ENCODE results near the gene AGFG2. TPM values are rescaled to one million over a fixed set of nuclear protein-coding genes. Genes with fewer than 3 reads are reported as not detected.

The AGFG2 gene
- total and polyA plus RNA-seq, 4 donors: 10.6 to 21.0 (median 17.2) TPM

GRCh38 chr7:100575746-100576383, 36.9 kb downstream of the AGFG2 start:
- H3K4me1 ChIP-seq (ENCODE audit: control insufficient read depth, insufficient read depth, low read length): peaks cover 6% of the 10 kb centered on the region
- H3K9me3 ChIP-seq (ENCODE audit: control insufficient read depth, insufficient read depth, low read length): no peaks in the 10 kb centered on the region
- H3K27ac ChIP-seq (ENCODE audit: low read depth, low read length): no peak overlapping the region
- H3K27me3 ChIP-seq (ENCODE audit: control insufficient read depth, insufficient read depth, low read length): peaks cover 6% of the 10 kb centered on the region
- H3K4me3 ChIP-seq (ENCODE audit: low read depth, low read length): no peak overlapping the region
- DNase-seq (ENCODE audit: low read depth in 4 of 6, low spot score in 6 of 6): no peak
- peaks cover 90% of the 10 kb centered on the region for H3K36me3 ChIP-seq (ENCODE audit: control insufficient read depth, insufficient read depth, low read length)
- WGBS (ENCODE audit: insufficient coverage): 90% methylated on average over 14 of the region's 17 CpGs

DNA sequence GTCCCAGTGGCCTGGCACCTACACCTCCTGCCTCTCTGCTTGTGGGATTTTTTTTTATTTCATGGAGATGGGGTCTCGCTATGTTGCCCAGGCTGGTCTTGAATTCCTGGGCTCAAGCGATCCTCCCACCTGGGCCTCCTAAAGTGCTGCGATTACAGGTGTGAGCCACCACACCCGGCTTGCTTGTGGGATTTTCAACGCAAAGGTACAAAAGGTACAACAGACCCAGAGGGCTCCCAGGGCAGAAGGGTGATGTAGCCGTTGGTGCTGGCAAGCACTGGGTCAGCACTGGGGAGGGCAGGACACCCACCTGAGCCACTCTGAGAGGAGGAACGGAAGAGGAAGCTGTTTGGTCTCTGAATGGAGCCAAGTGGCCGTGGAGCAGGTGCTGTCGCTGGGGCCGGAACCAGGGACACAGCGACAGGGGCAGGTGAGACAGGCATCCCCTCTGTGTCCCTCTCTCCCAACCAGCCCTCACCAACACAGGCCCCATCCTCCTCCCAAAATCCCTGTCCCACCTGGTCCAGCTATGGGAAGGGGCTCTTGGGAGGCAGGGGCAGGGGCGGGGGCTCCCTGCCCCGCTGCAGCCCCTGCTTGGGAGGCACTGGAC, 37.5 kb downstream of the AGFG2 start:
- Histone ChIP-seq H3K27ac (ENCODE audit: low read depth, low read length) (no peak overlapping the region), H3K36me3 (ENCODE audit: control insufficient read depth, insufficient read depth, low read length) (peaks cover 92% of the 10 kb centered on the region), H3K4me3 (ENCODE audit: low read depth, low read length) (no peak overlapping the region), H3K4me1 (ENCODE audit: control insufficient read depth, insufficient read depth, low read length) (peaks cover under 1% of the 10 kb centered on the region), H3K27me3 (ENCODE audit: control insufficient read depth, insufficient read depth, low read length) (peaks cover under 1% of the 10 kb centered on the region), H3K9me3 (ENCODE audit: control insufficient read depth, insufficient read depth, low read length) (no peaks in the 10 kb centered on the region)
- DNase-seq (ENCODE audit: low read depth in 4 of 6, low spot score in 6 of 6): no peak
- 95% methylated on average over 12 of the region's 13 CpGs for WGBS (ENCODE audit: insufficient coverage)

DNA sequence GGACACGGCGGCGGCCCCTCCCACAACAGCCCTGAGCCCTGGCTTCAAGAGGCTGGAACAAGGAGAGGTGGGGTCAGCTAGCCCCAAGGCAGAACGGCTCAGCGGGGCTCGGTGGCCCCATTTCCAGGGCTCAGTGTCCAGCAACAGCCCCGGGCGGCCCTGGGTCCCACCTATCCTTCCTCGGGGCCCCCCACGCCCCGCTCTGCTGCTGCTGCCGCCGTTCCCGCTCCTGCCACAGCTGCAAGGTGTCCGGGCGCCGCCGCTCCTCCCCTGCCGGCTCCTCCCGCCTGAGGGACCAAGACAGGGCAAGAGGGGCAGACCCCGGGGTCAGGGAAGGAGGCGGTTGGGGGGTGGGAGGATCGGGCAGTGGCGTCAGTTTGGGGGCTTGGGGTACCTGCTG, 38.1 kb downstream of the AGFG2 start:
- WGBS (ENCODE audit: insufficient coverage): 89% methylated on average over 19 of the region's 24 CpGs
- no peaks in the 10 kb centered on the region for H3K27me3 ChIP-seq (ENCODE audit: control insufficient read depth, insufficient read depth, low read length)
- H3K9me3 ChIP-seq (ENCODE audit: control insufficient read depth, insufficient read depth, low read length): no peaks in the 10 kb centered on the region
- H3K36me3 ChIP-seq (ENCODE audit: control insufficient read depth, insufficient read depth, low read length): peaks cover 98% of the 10 kb centered on the region
- H3K4me3 ChIP-seq (ENCODE audit: low read depth, low read length): no peak overlapping the region
- DNase-seq (ENCODE audit: low read depth in 4 of 6, low spot score in 6 of 6): no peak
- H3K27ac ChIP-seq (ENCODE audit: low read depth, low read length): no peak overlapping the region
- no peaks in the 10 kb centered on the region for H3K4me1 ChIP-seq (ENCODE audit: control insufficient read depth, insufficient read depth, low read length)

GRCh38 chr7:100577507-100577906, 38.5 kb downstream of the AGFG2 start:
- Histone ChIP-seq H3K9me3 (ENCODE audit: control insufficient read depth, insufficient read depth, low read length) (no peaks in the 10 kb centered on the region), H3K4me3 (ENCODE audit: low read depth, low read length) (no peak overlapping the region), H3K36me3 (ENCODE audit: control insufficient read depth, insufficient read depth, low read length) (peaks cover 98% of the 10 kb centered on the region), H3K27me3 (ENCODE audit: control insufficient read depth, insufficient read depth, low read length) (no peaks in the 10 kb centered on the region), H3K27ac (ENCODE audit: low read depth, low read length) (no peak overlapping the region), H3K4me1 (ENCODE audit: control insufficient read depth, insufficient read depth, low read length) (peaks cover 4% of the 10 kb centered on the region)
- WGBS (ENCODE audit: insufficient coverage): 95% methylated on average over 13 of the region's 14 CpGs
- DNase-seq (ENCODE audit: low read depth in 4 of 6, low spot score in 6 of 6): no peak

DNA sequence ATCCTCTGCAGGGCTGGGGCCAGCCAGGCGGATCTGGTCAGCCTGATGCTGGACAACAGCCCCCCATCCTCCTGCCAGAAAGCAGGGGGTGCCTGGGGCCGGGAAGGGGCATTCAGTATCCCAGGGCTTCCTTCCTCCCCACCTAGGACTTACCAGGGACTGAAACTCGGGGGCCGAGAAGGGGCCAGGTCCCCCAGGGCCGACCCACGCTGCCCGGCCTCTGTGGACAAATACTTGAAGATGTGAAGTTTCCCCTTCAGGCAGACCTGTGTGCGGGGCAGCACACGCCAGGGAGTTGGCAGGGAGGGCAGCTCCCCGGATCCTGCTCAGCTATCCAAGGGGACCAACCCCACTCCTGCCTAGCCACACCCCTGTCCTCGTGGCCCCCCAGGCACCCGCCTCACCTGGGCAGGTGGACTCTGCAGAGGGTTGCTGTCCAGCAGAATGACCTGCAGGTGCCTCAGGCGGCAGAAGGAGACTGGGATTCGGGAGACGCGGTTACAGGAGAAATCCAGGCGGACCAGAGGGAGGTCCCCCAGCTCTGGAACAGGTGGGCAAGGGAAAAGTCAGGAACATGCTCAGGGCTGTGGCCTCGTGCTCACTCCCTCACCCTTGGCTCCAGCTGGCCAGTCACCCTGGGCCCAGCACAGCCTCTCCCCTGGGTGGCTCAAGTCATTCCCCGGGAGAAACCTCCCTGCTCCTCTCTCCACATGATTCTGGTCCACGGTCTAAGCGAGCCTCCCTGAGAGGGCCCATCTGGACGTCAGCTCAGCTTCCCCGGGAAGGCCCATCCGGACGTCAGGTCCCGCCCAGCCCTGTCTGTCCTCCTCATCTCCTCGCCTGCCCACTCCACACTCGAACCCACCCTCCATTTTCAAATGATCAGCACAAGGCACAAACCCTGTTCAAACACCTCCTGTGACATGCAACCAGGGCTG, 39.5 kb downstream of the AGFG2 start:
- 96% methylated on average over 27 of the region's 28 CpGs for WGBS (ENCODE audit: insufficient coverage)

DNA sequence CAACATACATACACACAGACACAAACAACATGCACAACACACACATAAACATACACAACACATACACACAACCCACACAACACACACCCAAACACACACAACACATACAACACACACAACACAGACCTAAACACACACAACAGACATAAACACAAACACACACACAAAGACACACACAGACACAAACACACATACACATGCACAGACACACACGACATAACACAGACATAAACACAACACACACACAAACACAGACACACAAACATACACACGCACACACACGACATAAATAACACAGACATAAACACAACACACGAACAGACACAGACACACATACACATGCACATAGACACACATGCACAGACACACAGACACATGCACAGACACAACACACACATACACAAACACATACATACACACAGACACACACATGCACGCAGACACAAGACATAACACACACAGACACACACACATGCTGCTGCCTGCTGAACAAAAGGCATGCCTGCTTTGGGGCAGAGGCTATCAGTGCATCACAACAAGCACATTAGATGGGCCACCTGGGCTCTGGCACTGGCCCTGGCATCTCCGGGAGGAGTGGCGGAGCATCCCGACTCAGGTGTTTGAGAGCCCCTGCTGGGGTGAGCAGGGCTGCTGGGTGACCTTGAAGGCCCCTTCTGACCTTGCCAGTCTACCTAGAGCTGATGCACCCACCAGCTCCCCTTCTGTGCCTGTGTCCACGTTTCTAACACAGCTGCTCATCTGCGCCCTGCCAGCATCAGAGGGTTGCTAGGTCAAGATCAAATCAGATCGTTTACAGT, 41.7 kb downstream of the AGFG2 start:
- no peak overlapping the region for H3K4me3 ChIP-seq (ENCODE audit: low read depth, low read length)
- no peak overlapping the region for H3K27ac ChIP-seq (ENCODE audit: low read depth, low read length)
- no peaks in the 10 kb centered on the region for H3K9me3 ChIP-seq (ENCODE audit: control insufficient read depth, insufficient read depth, low read length)
- peaks cover 35% of the 10 kb centered on the region for H3K4me1 ChIP-seq (ENCODE audit: control insufficient read depth, insufficient read depth, low read length)
- H3K27me3 ChIP-seq (ENCODE audit: control insufficient read depth, insufficient read depth, low read length): no peaks in the 10 kb centered on the region
- no peak for DNase-seq (ENCODE audit: low read depth in 4 of 6, low spot score in 6 of 6)
- peaks cover 85% of the 10 kb centered on the region for H3K36me3 ChIP-seq (ENCODE audit: control insufficient read depth, insufficient read depth, low read length)
- 92% methylated on average over 9 of the region's 11 CpGs for WGBS (ENCODE audit: insufficient coverage)

More for the DNA sequence above, 39.5 kb downstream of the AGFG2 start:
- Histone ChIP-seq H3K9me3 (ENCODE audit: control insufficient read depth, insufficient read depth, low read length) (no peaks in the 10 kb centered on the region), H3K4me3 (ENCODE audit: low read depth, low read length) (no peak overlapping the region), H3K4me1 (ENCODE audit: control insufficient read depth, insufficient read depth, low read length) (peaks cover 14% of the 10 kb centered on the region), H3K27ac (ENCODE audit: low read depth, low read length) (no peak overlapping the region), H3K36me3 (ENCODE audit: control insufficient read depth, insufficient read depth, low read length) (peaks cover 98% of the 10 kb centered on the region), H3K27me3 (ENCODE audit: control insufficient read depth, insufficient read depth, low read length) (no peaks in the 10 kb centered on the region)
- no peak for DNase-seq (ENCODE audit: low read depth in 4 of 6, low spot score in 6 of 6)

- DNase-seq (ENCODE audit: low read depth in 4 of 6, low spot score in 6 of 6): no peak
- Histone ChIP-seq H3K27ac (ENCODE audit: low read depth, low read length) (no peak overlapping the region), H3K27me3 (ENCODE audit: control insufficient read depth, insufficient read depth, low read length) (no peaks in the 10 kb centered on the region), H3K4me3 (ENCODE audit: low read depth, low read length) (no peak overlapping the region), H3K36me3 (ENCODE audit: control insufficient read depth, insufficient read depth, low read length) (peaks cover 70% of the 10 kb centered on the region), H3K4me1 (ENCODE audit: control insufficient read depth, insufficient read depth, low read length) (peaks cover 39% of the 10 kb centered on the region), H3K9me3 (ENCODE audit: control insufficient read depth, insufficient read depth, low read length) (no peaks in the 10 kb centered on the region)
- WGBS (ENCODE audit: insufficient coverage): 95% methylated on average over 10 of the region's 20 CpGs
Observed at GRCh38 chr7:100582041-100582579, 43.1 kb downstream of the AGFG2 start.

GRCh38 chr7:100582650-100583049, 43.6 kb downstream of the AGFG2 start:
- H3K36me3 ChIP-seq (ENCODE audit: control insufficient read depth, insufficient read depth, low read length): peaks cover 65% of the 10 kb centered on the region
- DNase-seq (ENCODE audit: low read depth in 4 of 6, low spot score in 6 of 6): no peak
- peaks cover 41% of the 10 kb centered on the region for H3K4me1 ChIP-seq (ENCODE audit: control insufficient read depth, insufficient read depth, low read length)
- no peaks in the 10 kb centered on the region for H3K9me3 ChIP-seq (ENCODE audit: control insufficient read depth, insufficient read depth, low read length)
- H3K27ac ChIP-seq (ENCODE audit: low read depth, low read length): no peak overlapping the region
- H3K4me3 ChIP-seq (ENCODE audit: low read depth, low read length): no peak overlapping the region
- H3K27me3 ChIP-seq (ENCODE audit: control insufficient read depth, insufficient read depth, low read length): no peaks in the 10 kb centered on the region
- 87% methylated on average over 11 of the region's 11 CpGs for WGBS (ENCODE audit: insufficient coverage)
